Prostate gland (tissue), 2 donors: Measurements from ENCODE around the gene RNF141.

ENCODE experiments used
- CTCF ChIP-seq, 4 experiments: fragments of 200-600 bp in 2 of 4; fragments of 450-650 bp in 2 of 4; sonication (generic) in 2 of 4; IDR thresholded peaks; 1 replicate in 3 of 4; 2 replicates in 1 of 4; pipeline ENCODE4 v1.5.1; 2016 to 2019; ENCODE audit warnings: antibody characterized with exemption in 4 of 4, mild to moderate bottlenecking in 2 of 4, moderate library complexity in 2 of 4
- POLR2A ChIP-seq: fragments of 450-650 bp; IDR thresholded peaks from one replicate; pipeline ENCODE4 v1.6.1; 2016; ENCODE audit warnings: antibody characterized with exemption, mild to moderate bottlenecking

- TF ChIP-seq CTCF (IDR thresholded peaks at IDR 0.05): no peak
- no peak for TF ChIP-seq POLR2A
Measured at GRCh38 chr11:10572533-10572932, 31.5 kb upstream of the RNF141 start.
